ENCODE data around the gene GLIS2.

GLIS2 gene

DNA sequence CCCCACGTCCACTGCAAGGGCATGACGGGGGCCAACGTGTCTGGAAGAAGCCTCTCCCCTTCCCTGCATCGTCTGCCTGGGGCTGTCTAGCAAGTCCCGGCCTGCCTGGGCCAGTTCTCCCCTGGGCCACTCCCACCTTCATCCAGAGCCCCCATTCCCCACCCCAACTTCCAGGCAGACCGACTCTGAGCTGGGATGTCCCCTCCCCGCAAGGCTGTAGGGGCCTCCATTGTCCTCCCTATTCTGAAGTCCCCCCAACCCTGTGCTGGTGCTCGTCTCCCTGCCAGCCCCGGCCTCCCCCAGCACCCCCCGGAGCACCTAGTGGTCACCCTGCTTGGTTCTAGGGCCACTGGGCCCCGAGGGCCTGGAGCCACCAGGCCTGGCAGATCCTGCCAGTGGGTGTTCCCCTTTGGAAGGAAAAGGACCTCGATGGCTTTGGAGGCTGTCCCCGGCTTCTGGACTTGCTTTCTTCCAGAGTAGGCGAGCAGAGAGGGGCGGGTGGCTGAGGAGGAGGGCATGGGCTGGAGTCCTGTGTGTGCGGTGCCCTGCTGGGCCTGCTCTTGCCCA is 4.8 kb downstream of the GLIS2 start:
- 88 to 89% methylated on average over 16 of the region's 16 CpGs for WGBS, 2 experiments
- Histone ChIP-seq H3K36me3 (ENCODE audit: control insufficient read depth, insufficient read depth, low read length) (no peaks in the 10 kb centered on the region), H3K4me3 (ENCODE audit: insufficient read depth, low read depth, low read length) (no peak overlapping the region), H3K4me1 (ENCODE audit: control insufficient read depth, insufficient read depth, low read length) (peaks cover 46% of the 10 kb centered on the region), H3K27ac (ENCODE audit: insufficient read depth, low read depth, low read length, poor library complexity, severe bottlenecking) (no peak overlapping the region), H3K9me3 (ENCODE audit: control insufficient read depth, low read length) (no peaks in the 10 kb centered on the region), H3K27me3 (ENCODE audit: control insufficient read depth, insufficient read depth, low read length, poor library complexity, severe bottlenecking) (no peaks in the 10 kb centered on the region)

DNA sequence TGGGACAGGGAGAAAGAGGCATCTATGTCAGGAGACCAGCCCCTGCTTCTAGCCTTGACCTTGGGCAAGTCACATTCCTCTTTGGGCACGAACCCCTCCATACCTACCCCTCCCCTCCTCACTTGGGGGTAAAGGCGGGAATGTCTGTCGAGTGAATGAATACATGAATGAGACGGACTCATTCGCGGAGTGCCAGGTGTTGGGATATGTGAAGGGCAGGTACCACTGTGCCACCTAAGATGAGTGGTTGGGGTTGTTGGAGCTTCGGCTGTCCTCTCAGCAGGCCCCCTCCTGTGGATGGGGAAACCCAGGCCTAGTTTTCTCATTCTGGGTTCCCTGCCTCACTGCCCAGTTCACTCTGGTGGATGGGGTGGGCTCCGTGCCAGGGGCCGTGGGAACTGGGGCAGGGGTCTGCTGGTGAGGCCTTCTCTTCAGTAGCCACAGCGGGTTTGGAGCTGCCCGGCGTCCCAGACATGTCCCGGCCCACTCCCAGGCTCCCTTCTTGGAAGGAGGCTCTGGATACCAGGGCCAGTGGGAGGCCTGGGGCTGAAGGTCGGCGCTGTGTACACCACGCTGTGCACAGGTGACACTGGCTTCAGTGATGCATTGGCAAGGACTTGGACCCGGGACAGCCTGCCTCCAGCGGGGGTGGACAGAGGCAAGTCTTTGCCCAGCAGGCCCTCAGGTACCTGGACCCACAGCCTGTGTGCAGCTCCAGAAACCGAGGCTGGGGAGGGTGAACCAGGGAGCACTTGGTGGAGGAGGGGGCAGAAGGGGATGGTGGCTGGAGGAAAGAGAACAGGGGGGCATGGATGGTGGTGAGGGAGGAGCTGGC is 5.6 kb downstream of the GLIS2 start:
- Histone ChIP-seq H3K4me1 (ENCODE audit: control insufficient read depth, insufficient read depth, low read length) (peaks cover 46% of the 10 kb centered on the region), H3K36me3 (ENCODE audit: control insufficient read depth, insufficient read depth, low read length) (no peaks in the 10 kb centered on the region), H3K27ac (ENCODE audit: insufficient read depth, low read depth, low read length, poor library complexity, severe bottlenecking) (no peak overlapping the region), H3K9me3 (ENCODE audit: control insufficient read depth, low read length) (no peaks in the 10 kb centered on the region), H3K4me3 (ENCODE audit: insufficient read depth, low read depth, low read length) (no peak overlapping the region), H3K27me3 (ENCODE audit: control insufficient read depth, insufficient read depth, low read length, poor library complexity, severe bottlenecking) (no peaks in the 10 kb centered on the region)
- 93% methylated on average over 19 of the region's 19 CpGs for WGBS, 2 experiments

DNA sequence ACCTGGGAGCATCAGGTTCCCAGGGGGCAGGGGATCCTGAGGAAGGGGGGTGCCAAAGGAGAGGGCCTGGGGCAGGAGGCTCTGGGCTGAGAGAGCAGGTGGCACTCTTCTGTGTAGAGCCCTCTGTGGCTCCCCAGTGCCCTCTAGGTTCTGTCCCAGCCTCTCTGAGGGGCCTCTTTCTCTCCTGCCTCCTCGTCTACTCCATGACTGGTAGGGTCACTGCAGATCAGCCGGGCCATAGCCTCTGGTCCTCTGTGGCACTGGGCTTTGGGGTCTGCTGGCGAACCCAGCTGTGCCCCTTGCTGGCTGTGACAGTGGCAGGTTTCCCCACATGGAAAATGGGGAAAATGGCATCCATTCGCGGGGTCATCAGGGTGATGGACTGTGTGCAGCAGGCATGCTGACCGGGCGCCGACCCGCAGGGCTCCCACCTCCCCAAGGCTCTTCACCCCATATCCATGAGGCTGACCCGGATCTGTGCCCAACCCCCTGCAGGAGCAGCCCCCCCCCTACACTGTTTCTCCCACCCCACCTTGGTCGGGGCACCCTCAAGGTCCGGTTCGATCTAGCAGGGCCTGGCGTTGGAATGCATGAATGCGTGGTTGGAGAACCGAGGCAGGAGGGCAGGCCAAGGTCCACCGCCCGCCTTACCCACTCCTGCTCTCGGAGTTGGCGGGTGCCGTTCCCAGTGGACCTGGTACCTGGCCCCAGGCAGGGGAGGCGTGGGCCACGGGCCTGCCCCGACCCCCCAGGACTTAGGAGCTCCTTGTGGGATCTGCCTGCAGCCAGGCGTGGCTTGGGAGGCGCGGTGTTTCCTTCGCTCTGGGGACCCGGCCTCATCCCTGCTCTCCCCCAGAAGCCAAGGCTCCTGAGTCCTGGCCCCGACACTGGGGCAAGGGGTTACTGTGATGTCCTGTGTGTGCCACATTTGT is 6.5 kb downstream of the GLIS2 start:
- Histone ChIP-seq H3K36me3 (ENCODE audit: control insufficient read depth, insufficient read depth, low read length) (no peaks in the 10 kb centered on the region), H3K27me3 (ENCODE audit: control insufficient read depth, insufficient read depth, low read length, poor library complexity, severe bottlenecking) (no peaks in the 10 kb centered on the region), H3K4me1 (ENCODE audit: control insufficient read depth, insufficient read depth, low read length) (peaks cover 37% of the 10 kb centered on the region), H3K9me3 (ENCODE audit: control insufficient read depth, low read length) (no peaks in the 10 kb centered on the region), H3K27ac (ENCODE audit: insufficient read depth, low read depth, low read length, poor library complexity, severe bottlenecking) (no peak overlapping the region), H3K4me3 (ENCODE audit: insufficient read depth, low read depth, low read length) (no peak overlapping the region)
- 91 to 92% methylated on average over 30 of the region's 30 CpGs for WGBS, 2 experiments

DNA sequence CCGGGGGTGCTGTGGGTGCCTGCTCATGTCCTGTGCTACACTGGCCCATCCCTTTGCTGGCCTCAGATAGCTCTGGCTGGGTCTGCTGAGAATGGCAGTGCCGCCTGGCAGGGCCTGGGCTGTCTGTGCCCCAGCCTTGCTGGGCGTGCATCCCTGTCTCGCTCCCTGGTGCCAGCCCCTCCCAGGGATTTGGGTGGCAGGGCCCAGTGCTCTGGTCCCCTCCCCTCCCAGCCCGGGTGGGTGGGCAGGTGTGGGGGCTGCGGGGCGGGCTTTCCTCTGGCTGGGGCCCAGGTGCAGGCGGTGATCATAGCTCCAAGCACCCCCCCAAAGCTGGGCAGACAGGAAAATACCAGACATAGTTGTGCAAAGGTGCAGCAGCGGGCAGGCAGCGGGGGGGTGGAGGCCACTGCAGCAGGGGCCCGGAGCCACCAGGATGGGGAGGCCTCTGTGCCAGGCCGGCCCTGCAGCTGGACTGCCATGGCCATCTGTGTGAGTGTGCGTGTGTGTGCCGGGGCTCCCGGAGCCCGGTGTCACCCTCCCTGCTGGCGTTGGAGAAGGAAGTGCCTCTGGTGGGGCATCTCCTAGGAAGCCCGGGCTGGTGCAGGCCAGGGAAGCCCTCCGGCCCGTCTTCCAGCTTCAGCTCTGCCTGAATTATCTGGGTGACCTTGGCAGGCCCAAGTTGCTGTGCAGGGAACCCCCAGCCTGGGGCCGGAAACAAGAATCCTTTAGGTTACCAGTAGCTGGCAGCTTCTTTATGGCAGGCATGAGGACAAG is 7.4 kb downstream of the GLIS2 start:
- no peaks in the 10 kb centered on the region for H3K27me3 ChIP-seq (ENCODE audit: control insufficient read depth, insufficient read depth, low read length, poor library complexity, severe bottlenecking)
- WGBS, 2 experiments: 92% methylated on average over 21 of the region's 21 CpGs
- no peak overlapping the region for H3K27ac ChIP-seq (ENCODE audit: insufficient read depth, low read depth, low read length, poor library complexity, severe bottlenecking)
- H3K9me3 ChIP-seq (ENCODE audit: control insufficient read depth, low read length): no peaks in the 10 kb centered on the region
- H3K4me1 ChIP-seq (ENCODE audit: control insufficient read depth, insufficient read depth, low read length): peaks cover 35% of the 10 kb centered on the region
- H3K4me3 ChIP-seq (ENCODE audit: insufficient read depth, low read depth, low read length): no peak overlapping the region
- no peaks in the 10 kb centered on the region for H3K36me3 ChIP-seq (ENCODE audit: control insufficient read depth, insufficient read depth, low read length)

DNA sequence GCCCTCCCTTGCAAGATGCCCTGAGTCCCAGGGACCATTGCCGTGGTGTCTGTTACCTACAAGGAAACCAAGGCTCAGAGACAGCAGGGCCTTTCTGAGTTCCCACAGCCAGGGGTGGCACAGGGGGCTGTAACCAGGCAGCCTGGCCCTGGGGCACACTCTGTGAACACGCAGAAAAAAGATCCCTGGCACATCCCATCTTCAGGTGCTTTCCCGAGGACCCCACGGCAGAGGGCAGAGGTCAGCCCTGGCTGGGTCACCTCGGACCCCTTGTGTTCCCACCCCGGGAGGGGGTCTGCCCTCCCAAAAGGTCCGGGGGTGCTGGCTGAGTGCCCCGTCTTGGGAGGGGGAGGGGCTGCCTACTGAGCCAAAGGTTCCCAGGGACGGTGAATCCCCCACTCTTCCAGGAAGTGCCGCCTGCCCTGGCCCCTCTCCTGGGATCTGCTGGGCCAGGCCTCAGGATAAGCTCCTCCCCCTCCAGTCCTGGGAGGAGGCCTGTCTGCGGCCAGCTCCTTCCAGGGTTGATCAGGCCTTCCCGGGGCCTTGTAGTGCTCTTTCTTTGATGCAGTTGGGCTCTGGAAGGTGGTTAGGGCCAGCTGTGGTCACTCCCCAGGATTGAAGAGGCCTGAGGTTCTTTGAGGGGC is 8.1 kb downstream of the GLIS2 start:
- no peaks in the 10 kb centered on the region for H3K27me3 ChIP-seq (ENCODE audit: control insufficient read depth, insufficient read depth, low read length, poor library complexity, severe bottlenecking)
- H3K4me3 ChIP-seq (ENCODE audit: insufficient read depth, low read depth, low read length): no peak overlapping the region
- peaks cover 35% of the 10 kb centered on the region for H3K4me1 ChIP-seq (ENCODE audit: control insufficient read depth, insufficient read depth, low read length)
- H3K9me3 ChIP-seq (ENCODE audit: control insufficient read depth, low read length): no peaks in the 10 kb centered on the region
- H3K27ac ChIP-seq (ENCODE audit: insufficient read depth, low read depth, low read length, poor library complexity, severe bottlenecking): peak overlapping the region; percentile 44
- H3K36me3 ChIP-seq (ENCODE audit: control insufficient read depth, insufficient read depth, low read length): no peaks in the 10 kb centered on the region
- WGBS, 2 experiments: 40 to 46% methylated on average over 12 of the region's 12 CpGs

DNA sequence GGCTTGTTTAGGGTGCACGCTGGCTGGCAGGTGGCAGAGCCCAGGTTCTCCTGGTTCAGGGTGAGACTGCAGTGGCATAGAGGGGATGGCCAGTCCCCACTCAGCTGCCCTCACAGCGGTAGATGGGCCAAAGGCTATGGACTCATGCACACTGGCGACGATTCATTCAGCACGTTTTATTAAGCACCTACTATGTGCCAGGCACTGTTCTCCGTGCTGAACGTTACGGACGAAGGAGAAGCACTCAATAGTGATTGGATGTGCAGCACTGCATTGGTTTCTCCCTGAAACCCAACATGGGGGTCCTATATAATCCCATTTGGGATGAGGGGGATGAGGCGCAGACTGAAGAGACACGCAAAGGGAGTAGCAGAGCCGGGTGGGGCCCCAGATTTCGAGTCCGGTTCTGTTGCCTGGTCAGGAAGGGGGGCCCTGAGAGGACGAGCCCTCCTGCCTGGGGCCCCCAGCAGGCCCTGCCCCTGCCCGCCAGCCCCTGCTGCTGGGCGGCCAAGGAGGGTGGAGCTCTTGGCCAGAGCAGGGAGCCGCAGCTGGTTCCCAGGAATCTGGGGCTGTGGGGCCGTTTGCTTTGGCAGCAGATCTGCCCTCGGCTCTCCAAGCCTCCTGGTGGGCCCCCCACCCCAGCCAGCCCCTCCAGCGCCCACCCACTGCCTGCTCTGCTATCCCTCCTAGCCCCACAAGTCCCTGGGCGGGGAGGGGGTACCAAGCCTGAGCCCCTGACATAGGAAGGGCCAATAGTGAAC is 8.8 kb downstream of the GLIS2 start:
- no peaks in the 10 kb centered on the region for H3K9me3 ChIP-seq (ENCODE audit: control insufficient read depth, low read length)
- WGBS, 2 experiments: 89 to 92% methylated on average over 22 of the region's 22 CpGs
- no peaks in the 10 kb centered on the region for H3K36me3 ChIP-seq (ENCODE audit: control insufficient read depth, insufficient read depth, low read length)
- H3K27me3 ChIP-seq (ENCODE audit: control insufficient read depth, insufficient read depth, low read length, poor library complexity, severe bottlenecking): no peaks in the 10 kb centered on the region
- H3K4me1 ChIP-seq (ENCODE audit: control insufficient read depth, insufficient read depth, low read length): peaks cover 28% of the 10 kb centered on the region
- no peak overlapping the region for H3K27ac ChIP-seq (ENCODE audit: insufficient read depth, low read depth, low read length, poor library complexity, severe bottlenecking)
- H3K4me3 ChIP-seq (ENCODE audit: insufficient read depth, low read depth, low read length): no peak overlapping the region

DNA sequence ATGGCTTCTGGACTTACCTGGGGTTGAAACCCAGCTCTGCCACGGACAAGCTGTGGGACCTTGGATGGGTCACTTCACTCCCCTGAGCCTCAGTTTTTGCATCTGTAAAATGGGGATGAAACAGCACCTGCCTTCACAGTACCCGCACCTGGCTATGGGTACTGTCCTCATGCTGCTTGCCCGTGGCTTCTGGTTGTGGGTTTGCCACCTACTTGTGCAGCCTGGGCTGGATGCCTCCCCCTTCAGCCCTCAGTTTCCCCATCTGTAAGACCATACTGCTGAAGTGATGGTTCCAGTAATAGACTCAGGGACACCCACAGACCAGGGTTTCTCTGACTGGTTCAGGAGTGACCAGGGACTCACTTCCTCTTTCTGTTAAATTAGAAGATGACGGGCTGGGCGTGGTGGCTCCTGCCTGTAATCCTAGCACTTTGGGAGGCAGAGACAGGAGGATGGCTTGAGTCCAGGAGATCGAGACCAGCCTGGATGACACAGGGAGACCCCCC is 9.4 kb downstream of the GLIS2 start:
- Histone ChIP-seq H3K4me3 (ENCODE audit: insufficient read depth, low read depth, low read length) (no peak overlapping the region), H3K36me3 (ENCODE audit: control insufficient read depth, insufficient read depth, low read length) (no peaks in the 10 kb centered on the region), H3K4me1 (ENCODE audit: control insufficient read depth, insufficient read depth, low read length) (peaks cover 22% of the 10 kb centered on the region)

DNA sequence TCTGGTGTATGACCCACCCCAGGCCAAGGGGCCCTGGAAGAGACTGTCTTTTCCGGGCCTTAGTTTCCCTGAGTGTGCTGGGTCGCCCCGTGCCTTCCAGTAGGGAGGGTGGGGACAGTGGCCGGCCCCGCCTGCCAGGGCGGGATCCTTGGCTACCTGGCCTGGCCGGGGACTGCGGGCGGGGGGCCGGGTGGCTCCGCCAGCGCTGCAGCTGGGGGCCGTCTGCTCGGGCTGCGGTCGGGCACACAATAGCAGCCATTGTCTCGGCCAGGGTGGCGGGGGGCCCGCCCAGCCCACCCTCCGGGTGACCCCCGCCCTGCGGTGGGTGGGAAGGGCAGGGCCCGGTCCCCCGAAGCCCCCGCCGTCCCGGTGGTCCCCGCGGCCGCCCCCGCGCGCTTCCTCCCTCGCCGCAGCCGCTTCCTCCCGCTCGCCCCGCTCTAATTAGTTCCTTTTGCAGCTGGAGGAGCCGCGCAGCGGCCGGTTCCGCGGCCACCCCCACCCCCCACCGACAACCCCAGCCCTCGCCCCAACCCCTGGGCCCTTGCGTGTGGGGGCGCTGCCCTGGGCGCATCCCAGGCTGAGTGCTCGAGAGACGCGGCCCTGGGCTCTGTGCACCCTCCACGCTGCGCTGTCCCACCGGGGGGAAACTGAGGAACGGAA is 11.6 kb downstream of the GLIS2 start:
- no peak overlapping the region for H3K27ac ChIP-seq (ENCODE audit: insufficient read depth, low read depth, low read length, poor library complexity, severe bottlenecking)
- no peaks in the 10 kb centered on the region for H3K27me3 ChIP-seq (ENCODE audit: control insufficient read depth, insufficient read depth, low read length, poor library complexity, severe bottlenecking)
- peaks cover 16% of the 10 kb centered on the region for H3K4me1 ChIP-seq (ENCODE audit: control insufficient read depth, insufficient read depth, low read length)
- H3K36me3 ChIP-seq (ENCODE audit: control insufficient read depth, insufficient read depth, low read length): no peaks in the 10 kb centered on the region
- 2 to 3% methylated on average over 57 of the region's 57 CpGs for WGBS, 2 experiments
- no peaks in the 10 kb centered on the region for H3K9me3 ChIP-seq (ENCODE audit: control insufficient read depth, low read length)
- peak overlapping the region; percentile 32 for H3K4me3 ChIP-seq (ENCODE audit: insufficient read depth, low read depth, low read length)

More for the DNA sequence above, 9.4 kb downstream of the GLIS2 start:
- Histone ChIP-seq H3K9me3 (ENCODE audit: control insufficient read depth, low read length) (no peaks in the 10 kb centered on the region), H3K27me3 (ENCODE audit: control insufficient read depth, insufficient read depth, low read length, poor library complexity, severe bottlenecking) (no peaks in the 10 kb centered on the region), H3K27ac (ENCODE audit: insufficient read depth, low read depth, low read length, poor library complexity, severe bottlenecking) (no peak overlapping the region)
- WGBS, 2 experiments: 93 to 96% methylated on average over 6 of the region's 6 CpGs
